Measurements from ENCODE around the gene NPRL2.

GRCh38 chr3:50297896-50298725, 52.5 kb downstream of the NPRL2 start:
- TF ChIP-seq CTCF (conservative IDR thresholded peaks at IDR 0.05 in 1 of 2, IDR thresholded peaks at IDR 0.05 in 1 of 2; ENCODE audit: low read depth in 1 of 2, low read length in 2 of 2) (peak in 1 of 2 donors; percentile 17), EZH2 (IDR thresholded peaks at IDR 0.05; ENCODE audit: low read length, missing control alignments) (no peak)
